HG02943 (cell line): ENCODE measurements around the gene CHMP1A.
"Not testable (repeated sequence)": the region's sequence is repeated elsewhere in the genome, so short reads cannot be mapped to it uniquely, and the experiment has no call there.

Experiments used
- ATAC-seq: cut with Tn5 transposase; IDR thresholded peaks from one replicate; pipeline ENCODE4 v1.9.1; 2021; ENCODE audit warnings: mild to moderate bottlenecking, low read depth, moderate library complexity; ENCODE audit not compliant: unreplicated experiment

Gene CHMP1A

DNA sequence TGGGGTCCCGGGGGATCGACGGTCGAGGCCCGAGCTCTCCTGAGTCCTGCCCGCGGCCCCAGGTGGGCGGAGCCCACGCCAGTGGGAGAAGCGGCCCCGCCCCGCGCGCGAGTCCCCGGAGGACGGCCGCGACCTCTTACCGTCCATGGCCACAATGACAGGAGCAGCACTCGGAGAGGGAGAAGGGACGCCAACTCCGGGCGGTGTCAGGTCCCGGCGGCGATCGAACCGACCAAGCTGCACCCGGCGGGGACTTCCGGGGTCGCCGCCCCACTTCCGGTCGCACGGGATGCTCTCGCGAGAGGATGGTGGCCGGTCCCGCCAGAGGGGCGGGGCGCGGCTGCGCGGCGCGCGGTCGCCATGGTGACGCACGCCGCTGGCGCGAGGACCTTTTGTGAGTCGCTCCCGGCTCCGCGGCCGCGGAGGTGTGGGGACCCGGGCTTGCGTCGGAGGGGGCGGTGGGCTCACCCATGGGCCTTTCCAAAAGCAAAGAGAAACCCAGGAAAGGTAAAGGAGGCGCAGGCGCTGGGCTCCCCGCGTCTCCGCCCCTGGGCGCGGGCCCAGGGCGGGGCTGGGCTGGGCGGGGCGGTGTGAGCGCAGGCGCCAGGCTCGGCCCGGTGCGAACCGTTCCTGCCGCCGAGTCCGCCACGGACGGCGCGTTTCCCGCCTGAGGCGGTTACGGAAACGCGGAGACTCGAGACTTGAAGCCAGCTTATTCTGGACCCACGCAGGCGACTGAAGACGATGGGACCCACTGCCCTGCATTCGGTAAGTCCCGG is at the start of gene CHMP1A, which contains the start of gene SPATA33:
TSS of gene CHMP1A (minus strand) at position 267 of the 779 bp plus-strand sequence. CDS start at position 147, 120 bp downstream.
TSS of gene SPATA33 (plus strand) at position 395 of the 779 bp plus-strand sequence. CDS start at position 471, 76 bp downstream.
- peak; percentile 76 for ATAC-seq

DNA sequence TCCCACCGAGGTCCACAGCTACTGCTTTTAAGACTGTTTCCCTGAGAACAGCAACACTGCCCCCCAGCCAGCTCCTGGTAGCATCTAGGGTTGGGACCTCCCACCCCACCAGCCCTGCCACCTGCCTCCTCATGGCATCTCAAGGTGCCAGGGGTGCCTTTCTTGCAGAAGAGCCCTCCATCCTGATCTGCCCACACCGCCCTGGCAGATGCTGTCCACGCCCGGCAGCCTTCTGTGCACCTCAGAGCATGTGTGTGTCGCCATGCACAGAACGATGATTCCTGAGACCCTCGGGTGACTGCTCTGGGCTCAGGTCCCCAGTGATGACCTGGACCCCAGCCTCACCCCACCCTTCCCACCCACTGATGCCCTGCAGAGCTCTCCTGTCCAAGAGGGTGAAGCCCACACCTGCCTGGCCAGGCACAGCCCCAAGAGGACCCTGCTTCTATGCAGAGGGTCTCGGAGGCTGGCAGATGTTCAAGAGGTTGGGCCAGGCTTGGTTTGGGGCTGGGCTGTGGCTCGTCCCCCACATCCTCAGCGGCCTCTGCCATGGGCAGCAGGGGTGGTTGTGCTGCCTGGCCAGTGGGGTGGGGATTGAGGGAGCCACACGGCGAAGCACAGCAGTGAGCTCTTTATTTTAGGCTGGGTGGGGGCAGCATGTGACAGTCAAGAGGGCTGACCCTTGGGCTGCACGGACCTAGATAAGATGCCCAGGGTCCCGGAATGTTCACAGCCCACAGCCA is 49.2 kb upstream of the CHMP1A start:
- ATAC-seq: no peak

DNA sequence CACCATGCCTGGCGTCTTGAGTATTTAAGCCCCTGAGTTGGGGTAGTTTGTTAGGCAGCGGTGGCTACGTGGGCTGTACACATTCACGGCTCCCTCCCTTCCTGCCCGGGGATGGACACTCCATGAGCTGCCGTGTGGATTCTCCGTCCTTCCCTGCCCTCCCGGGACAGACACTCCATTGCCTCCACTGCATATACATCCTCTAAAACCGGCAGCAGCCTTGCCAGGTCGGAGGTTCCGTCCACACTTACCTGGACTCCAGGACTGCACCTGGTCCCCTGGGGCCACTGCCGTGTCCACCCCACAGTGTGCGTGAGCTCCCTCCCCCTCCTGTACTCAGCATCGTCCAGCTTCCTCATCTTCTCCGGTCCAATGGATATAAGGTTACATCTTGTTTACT is 47.5 kb upstream of the CHMP1A start:
- no peak for ATAC-seq

DNA sequence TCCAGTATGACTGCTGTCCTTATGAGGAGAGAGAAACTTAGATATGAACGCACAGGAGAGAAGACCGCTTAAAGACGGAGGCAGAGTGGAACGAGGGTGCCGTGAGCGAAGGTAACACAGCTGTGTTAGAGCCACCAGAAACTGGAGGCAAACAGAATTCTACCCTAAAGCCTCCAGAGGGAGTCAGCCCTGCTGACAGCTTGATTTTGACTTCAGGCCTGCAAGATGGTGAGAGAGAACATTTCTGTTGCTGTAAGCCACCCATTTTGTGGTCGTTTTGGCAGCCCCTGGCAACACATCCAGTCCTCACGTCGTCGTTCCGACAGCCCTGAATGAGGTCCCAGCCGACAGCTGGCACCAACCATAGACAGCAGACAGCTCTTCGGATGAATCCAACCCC is 46.8 kb upstream of the CHMP1A start:
- no peak for ATAC-seq

DNA sequence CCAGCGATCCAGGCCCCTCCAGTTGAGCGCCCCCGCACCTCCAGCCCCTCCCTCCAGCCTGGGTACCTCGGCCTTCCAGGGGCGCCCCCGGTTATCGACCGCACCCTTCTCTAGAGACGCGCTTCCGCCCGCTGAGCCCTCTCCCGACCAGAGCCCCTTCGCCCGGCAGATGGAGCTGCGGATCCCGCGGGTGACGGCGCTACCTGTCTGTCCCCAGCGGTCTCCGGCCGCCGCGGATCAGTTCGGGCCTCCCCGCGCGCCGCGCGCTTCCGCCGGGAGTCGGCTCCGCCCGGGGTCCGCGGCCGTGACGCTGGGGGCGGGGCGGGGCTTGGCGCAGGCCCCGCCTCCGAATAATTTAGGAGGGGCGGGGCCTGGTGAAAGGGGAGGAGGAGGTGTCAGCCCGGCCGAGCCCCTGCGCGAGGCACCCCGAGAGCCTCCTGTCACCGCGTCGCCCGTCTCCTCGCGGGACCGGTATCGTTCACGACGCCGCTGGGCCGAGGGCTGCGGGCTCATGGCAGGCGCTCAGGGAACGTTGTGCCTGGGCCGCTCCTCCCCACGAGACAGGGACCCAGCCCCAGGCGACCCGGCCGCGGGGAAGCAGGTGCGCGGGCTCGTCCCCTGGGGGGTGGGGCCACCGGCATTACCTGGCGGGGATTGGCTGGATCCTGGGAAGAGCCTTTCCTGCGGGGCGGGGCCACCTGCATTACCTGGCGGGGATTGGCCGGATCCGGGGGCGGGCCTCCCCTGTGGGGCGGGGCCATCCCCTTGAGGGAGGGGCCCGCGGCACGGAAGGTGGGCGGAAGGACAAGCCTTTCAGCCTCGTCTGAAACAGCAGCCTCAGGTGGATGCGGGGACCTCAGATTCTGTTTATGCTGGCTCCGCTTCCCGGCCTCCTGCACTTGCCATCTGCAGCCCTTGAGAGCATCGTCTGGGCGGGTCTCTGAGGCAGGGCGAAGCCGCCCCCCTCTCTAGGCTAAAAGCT is 44.2 kb upstream of the CHMP1A start, which contains the start of gene SPATA2L:
TSS of gene SPATA2L (minus strand) at position 281 of the 982 bp plus-strand sequence. CDS start 473 bp downstream, outside the sequence.
- peak; percentile 61 for ATAC-seq

DNA sequence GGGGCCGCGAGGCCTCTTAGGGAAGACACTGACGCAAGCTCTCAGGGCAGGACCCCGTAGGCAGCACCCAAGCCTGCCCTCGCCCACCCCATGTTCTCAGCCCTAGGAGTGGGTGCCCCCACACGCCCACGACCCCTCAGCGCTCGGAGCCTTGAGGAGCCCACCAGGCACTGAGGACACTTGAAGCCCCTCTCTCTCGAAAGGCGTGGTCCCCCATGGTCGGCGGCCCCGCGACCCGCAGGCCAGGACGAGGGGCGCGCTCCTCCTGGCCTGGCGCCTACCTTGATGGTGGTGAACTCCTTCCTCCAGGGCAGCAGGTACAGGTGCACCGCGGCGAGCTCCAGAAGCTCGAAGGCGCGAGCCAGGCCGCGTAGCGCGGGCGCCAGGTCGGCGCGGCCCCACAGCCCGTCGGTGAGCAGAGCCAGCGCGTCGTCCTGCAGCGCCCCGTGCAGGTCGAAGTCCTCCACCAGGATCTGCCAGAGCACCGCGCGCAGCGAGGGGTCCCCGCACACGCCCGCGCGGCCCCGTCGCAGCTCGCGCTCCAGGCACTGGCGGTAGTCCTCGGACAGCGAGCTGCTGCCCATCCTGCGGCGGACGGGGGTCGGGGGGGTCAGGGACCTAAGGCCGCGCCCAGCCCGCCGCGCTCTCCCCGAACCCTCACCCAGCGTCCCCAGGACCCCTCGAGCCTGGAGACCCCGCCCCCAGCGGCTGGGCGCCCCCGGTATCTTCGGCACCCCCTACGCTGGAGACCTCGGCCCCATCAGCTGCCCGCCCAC is 43.3 kb upstream of the CHMP1A start:
- no peak for ATAC-seq

GRCh38 chr16:89700100-89700648 is 42.7 kb upstream of the CHMP1A start:
- peak; percentile 36 for ATAC-seq

DNA sequence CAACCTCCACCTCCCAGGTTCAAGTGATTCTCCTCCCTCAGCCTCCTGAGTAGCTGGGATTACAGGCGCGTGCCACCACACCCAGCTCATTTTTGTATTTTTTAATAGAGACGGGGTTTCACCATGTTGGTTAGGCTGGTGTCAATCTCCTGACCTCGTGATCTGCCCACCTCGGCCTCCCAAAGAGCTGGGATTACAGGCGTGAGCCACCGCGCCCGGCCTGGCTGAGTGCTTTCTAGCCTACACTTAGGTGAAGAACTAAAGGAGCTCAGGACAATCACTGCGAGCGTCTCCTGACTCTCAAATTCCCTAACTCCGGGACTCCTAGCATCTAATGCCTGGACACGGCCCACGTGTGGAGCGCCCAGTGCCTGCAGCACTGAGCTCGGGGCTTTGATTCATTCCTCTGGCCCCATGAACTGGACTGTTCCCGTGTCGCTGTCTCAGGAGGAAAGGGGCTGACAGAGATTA is 42.2 kb upstream of the CHMP1A start:
- not testable (repeated sequence) for ATAC-seq

- not testable (repeated sequence) for ATAC-seq
Measured at GRCh38 chr16:89698717-89699116, 41.2 kb upstream of the CHMP1A start.

DNA sequence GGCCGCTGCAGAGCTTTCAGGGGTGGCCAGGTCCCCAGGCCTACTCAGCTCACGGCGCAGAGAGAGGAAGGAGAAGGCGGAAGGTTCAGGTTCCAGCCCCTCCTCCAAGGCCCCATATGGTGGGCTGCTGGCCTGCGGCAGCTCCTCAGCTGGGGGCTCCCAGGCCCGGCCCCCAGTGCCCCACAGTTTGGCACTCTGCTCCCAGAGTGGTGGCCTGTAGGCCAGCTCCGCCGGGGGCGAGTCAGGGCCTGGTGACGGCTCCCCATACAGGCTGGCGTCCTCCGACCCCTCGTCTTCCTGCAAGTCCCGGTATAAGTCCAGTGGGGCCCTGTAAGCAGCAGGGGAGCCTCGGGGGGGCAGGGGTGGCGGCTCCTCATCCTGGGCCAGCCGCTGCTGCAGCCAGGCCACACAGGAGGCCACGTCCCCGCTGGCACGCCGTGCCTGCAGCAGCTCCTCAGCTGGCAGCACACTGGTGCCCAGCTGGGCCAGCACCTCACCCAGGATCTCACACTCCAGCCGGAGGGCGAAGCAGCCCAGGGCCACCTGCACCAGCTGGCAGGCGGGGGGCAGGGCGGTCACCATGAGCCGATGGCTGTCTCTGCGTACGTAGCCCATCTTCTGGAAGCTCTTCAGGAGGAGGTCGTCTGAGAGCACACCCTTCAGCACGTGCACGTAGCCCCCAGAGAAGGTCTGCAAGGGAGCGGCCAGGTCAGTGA is 40.3 kb upstream of the CHMP1A start:
- no peak for ATAC-seq

GRCh38 chr16:89697161-89697615 is 39.7 kb upstream of the CHMP1A start:
- ATAC-seq: no peak

GRCh38 chr16:89696670-89697128 is 39.2 kb upstream of the CHMP1A start:
- no peak for ATAC-seq

- no peak for ATAC-seq
Measured at GRCh38 chr16:89695875-89696669, 38.6 kb upstream of the CHMP1A start.

GRCh38 chr16:89695086-89695874 is 37.8 kb upstream of the CHMP1A start:
- ATAC-seq: no peak

DNA sequence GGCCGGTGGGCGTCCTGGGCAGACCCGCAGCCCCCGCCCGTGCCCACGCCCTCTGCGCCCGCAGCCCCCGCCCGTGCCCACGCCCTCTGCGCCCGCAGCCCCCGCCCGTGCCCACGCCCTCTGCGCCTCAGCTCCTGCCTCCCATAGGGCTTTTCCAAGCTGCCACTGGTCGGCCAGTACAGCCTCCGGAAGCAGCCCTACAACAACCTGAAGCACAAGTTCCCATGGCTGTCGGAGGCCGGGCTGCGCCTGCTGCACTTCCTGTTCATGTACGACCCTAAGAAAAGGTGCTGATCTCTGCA is 37.2 kb upstream of the CHMP1A start:
- ATAC-seq: not testable (repeated sequence)

- no peak for ATAC-seq
Measured at GRCh38 chr16:89693931-89694783, 36.6 kb upstream of the CHMP1A start.
